Anterior cingulate cortex (tissue), 58 donors: Measurements from ENCODE around the gene ELL3.
"Not testable (repeated sequence)": the region's sequence is repeated elsewhere in the genome, so short reads cannot be mapped to it uniquely, and the experiment has no call there.

Experiments used
- DNase-seq, 58 donors: peaks; one replicate each; lab custom pipeline; 2025; lab: John Stamatoyannopoulos, UW

ELL3 gene

DNA sequence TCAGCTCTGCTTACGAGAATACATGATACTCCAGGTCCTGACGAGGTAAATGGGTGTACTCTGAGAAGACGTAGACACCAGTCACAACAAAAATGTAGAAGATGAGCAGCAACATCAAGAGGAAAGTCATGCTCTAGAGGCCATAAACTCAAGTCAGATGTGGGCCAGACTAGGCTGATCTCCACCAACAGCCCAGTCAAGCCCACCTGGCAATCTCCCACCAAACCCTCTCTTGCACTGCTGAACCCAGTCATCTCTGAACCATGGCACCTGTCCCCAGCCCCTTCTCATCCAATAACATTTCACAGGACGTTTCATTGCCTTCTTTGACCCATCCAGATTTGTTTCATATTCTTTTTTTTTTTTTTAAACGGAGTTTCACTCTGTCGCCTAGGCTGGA is 41.4 kb downstream of the ELL3 start:
- DNase-seq = no peak

DNA sequence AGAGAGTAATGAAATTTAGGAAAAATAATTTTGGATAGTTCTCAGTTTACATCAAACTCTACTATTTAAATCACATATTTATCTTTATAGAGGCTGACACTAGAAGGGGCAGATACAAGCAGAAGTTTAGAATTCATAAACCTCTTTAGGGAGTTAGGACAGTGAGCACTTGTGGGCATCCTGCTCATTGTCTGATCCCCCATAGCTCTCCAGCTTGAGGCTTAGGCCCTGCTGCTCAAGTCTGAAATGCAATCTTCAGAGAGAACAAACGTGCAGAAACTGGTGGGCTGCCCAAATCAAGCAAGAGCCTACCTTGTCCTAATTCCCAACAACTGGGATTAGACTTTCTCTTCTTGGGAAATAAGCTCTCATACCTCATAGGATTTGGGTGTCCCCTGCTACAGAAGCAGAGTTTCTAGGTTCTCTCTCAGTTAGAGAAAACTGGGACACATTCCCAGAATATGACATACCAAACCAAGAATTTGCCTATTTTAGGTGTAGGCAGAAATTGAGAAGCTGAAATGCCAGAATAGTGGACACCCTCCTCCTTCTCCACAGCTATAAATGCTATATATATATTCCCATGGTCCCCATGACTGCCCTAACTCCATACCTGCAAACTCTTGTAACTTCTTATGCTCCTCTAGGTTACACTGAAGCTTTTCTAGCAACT is 48.6 kb downstream of the ELL3 start:
- DNase-seq = peak in 1 of 58 donors; percentile 28

DNA sequence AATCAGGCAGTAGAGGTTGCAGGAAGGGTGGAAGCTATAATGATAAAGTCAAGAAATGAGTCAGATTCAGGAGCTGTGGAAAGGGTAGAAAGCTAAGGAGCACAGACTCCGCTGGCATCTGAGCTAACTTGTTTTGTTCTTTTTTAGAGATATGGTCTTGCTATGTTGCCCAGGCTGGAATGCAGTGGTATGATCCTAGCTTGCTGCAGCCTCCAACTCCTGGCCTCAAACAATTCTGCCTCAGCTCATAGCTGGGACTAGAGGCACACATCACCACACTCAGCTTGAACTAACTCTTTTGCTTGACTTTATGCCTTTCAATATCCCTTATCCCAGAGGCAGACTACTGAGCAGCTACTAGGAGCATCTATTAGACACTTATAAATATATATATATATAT is 50.5 kb downstream of the ELL3 start:
- DNase-seq = not testable (repeated sequence)

DNA sequence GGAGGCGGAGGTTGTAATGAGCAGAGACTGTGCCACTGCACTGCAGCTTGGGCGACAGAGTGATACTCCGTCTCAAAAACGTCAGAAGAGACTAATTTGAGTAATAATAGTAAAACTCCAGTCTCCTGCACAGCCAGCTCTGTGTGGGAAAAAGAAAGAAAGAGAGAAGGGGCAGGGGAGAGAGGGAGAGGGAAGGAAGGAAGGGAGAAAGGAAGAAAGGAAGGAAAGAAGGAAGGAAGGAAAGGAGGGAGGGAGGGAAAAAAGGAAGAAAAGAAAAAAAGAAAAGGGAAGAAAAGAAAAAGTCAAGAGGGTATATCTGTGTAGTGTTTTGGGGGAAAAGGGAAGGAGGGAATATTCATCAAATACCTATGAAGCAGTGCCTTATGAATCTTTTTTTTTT is 53.6 kb downstream of the ELL3 start:
- no peak for DNase-seq
